ENCODE data around the gene SP3.

Gene SP3

GRCh38 chr2:173997269-173997668 lies 32.1 kb upstream of the SP3 start:
- no peak for DNase-seq (ENCODE audit: low read depth in 3 of 3, low spot score in 1 of 3)

GRCh38 chr2:173996766-173997165 lies 31.6 kb upstream of the SP3 start:
- no peak for DNase-seq (ENCODE audit: low read depth in 3 of 3, low spot score in 1 of 3)

GRCh38 chr2:173993459-173993858 lies 28.3 kb upstream of the SP3 start:
- DNase-seq (ENCODE audit: low read depth in 3 of 3, low spot score in 1 of 3), result no peak

- DNase-seq (ENCODE audit: low read depth in 3 of 3, low spot score in 1 of 3), result no peak
These were observed 26.8 kb upstream of the SP3 start for GRCh38 chr2:173991856-173992588.

GRCh38 chr2:173990970-173991819 lies 26.0 kb upstream of the SP3 start:
- DNase-seq (ENCODE audit: low read depth in 3 of 3, low spot score in 1 of 3), result no peak

- DNase-seq (ENCODE audit: low read depth in 3 of 3, low spot score in 1 of 3), result no peak
These were observed 25.1 kb upstream of the SP3 start for GRCh38 chr2:173990245-173990644.

- DNase-seq (ENCODE audit: low read depth in 3 of 3, low spot score in 1 of 3), result no peak
These were observed 24.7 kb upstream of the SP3 start for GRCh38 chr2:173989884-173990215.

GRCh38 chr2:173989160-173989883 lies 24.1 kb upstream of the SP3 start:
- no peak for DNase-seq (ENCODE audit: low read depth in 3 of 3, low spot score in 1 of 3)

- no peak for DNase-seq (ENCODE audit: low read depth in 3 of 3, low spot score in 1 of 3)
These were observed 21.6 kb upstream of the SP3 start for GRCh38 chr2:173986805-173987204.

- no peak for DNase-seq (ENCODE audit: low read depth in 3 of 3, low spot score in 1 of 3)
These were observed 20.4 kb upstream of the SP3 start for GRCh38 chr2:173985605-173985992.

- DNase-seq (ENCODE audit: low read depth in 3 of 3, low spot score in 1 of 3), result no peak
These were observed 19.9 kb upstream of the SP3 start for GRCh38 chr2:173984866-173985604.

- no peak for DNase-seq (ENCODE audit: low read depth in 3 of 3, low spot score in 1 of 3)
These were observed 18.3 kb upstream of the SP3 start for GRCh38 chr2:173983391-173983871.

GRCh38 chr2:173982918-173983317 lies 17.7 kb upstream of the SP3 start:
- DNase-seq (ENCODE audit: low read depth in 3 of 3, low spot score in 1 of 3), result no peak

- DNase-seq (ENCODE audit: low read depth in 3 of 3, low spot score in 1 of 3), result no peak
These were observed 17.1 kb upstream of the SP3 start for GRCh38 chr2:173982182-173982714.

- no peak for DNase-seq (ENCODE audit: low read depth in 3 of 3, low spot score in 1 of 3)
These were observed 16.3 kb upstream of the SP3 start for GRCh38 chr2:173981520-173981919.

GRCh38 chr2:173979751-173980351 lies 14.7 kb upstream of the SP3 start:
- DNase-seq (ENCODE audit: low read depth in 3 of 3, low spot score in 1 of 3), result no peak

- DNase-seq (ENCODE audit: low read depth in 3 of 3, low spot score in 1 of 3), result no peak
These were observed 13.3 kb upstream of the SP3 start for GRCh38 chr2:173978447-173978846.

- no peak for DNase-seq (ENCODE audit: low read depth in 3 of 3, low spot score in 1 of 3)
These were observed 7.5 kb upstream of the SP3 start for GRCh38 chr2:173972636-173973035.

- no peak for DNase-seq (ENCODE audit: low read depth in 3 of 3, low spot score in 1 of 3)
These were observed 7.0 kb upstream of the SP3 start for GRCh38 chr2:173972165-173972564.

GRCh38 chr2:173970516-173970924 lies 5.3 kb upstream of the SP3 start:
- DNase-seq (ENCODE audit: low read depth in 3 of 3, low spot score in 1 of 3), result no peak
